Stimulated activated CD8-positive, alpha-beta memory T cell treated with anti-CD3 and anti-CD28 coated beads, Interleukin-4, amount 100 ng/mL, for 1 hour (primary cell): ENCODE measurements around the gene MAN1B1.

ENCODE experiments used
- DNase-seq, 2 donors: peaks; one replicate each; pipeline ENCODE4 v3.0.0-alpha.2; 2020; ENCODE audit warnings: low read depth in 2 of 2, low spot score in 1 of 2

Gene MAN1B1

GRCh38 chr9:137068539-137069507 is 18.0 kb upstream of the MAN1B1 start:
- no peak for DNase-seq

GRCh38 chr9:137069508-137070091 is 17.2 kb upstream of the MAN1B1 start:
- DNase-seq: no peak

- DNase-seq: peak; percentile 52 to 71
These were observed 16.4 kb upstream of the MAN1B1 start, which contains the start of gene SAPCD2 for GRCh38 chr9:137070201-137070905. TSS of gene SAPCD2 (minus strand) at chr9:137070557. CDS start at chr9:137070460, 97 bp downstream.

DNA sequence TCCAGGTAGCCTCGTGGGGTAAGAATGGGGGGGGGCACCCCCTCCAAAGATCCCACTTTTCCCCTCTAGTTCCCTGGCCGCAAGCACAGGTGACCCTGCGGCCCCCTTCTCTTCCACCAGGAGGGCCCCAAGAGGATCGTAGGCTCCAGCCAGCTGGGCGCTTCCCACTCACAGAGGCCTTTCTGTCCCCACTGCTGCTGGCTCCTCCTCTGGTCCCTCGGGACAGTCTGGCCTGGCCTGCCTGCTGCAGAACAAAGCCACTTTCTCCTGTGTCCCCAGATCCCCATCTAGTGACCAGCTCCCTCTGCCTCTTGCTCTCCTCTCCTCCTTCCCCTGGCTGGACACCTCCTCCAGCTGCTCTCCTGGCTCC is 15.9 kb upstream of the MAN1B1 start:
- DNase-seq: no peak

GRCh38 chr9:137071282-137071681 is 15.5 kb upstream of the MAN1B1 start:
- no peak for DNase-seq

- DNase-seq: no peak
These were observed 12.8 kb upstream of the MAN1B1 start for GRCh38 chr9:137073992-137074399.

DNA sequence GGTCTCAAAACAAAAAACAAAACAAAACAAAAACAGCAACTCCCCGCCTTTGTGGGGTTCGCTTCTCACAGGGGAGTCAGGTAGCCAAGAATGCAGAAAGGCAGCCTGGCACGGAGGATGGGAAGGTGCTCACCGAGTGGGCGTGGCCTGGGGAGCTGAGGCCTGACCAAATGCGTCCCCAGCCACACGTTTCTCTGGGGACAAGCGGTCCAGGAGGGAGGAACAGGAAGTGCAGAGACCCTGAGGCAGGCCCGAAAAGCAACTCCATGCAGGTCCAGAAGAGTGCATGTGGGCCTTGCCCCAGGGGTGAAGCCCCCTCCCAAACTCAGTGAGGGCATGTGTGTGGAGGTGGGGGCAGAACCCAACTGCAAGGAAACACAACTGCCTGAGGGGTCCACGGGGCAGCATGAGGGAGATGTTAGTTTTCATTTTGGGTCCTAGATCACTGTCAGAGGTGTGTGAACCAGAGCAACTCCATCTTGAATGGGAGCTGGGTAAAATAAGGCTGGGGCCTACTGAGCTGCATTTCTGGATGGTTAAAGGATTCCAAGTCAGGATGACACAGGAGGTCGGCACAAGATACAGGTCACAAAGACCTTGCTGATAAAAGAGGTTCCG is 12.0 kb upstream of the MAN1B1 start:
- no peak for DNase-seq

GRCh38 chr9:137075275-137075775 is 11.5 kb upstream of the MAN1B1 start:
- DNase-seq: no peak

DNA sequence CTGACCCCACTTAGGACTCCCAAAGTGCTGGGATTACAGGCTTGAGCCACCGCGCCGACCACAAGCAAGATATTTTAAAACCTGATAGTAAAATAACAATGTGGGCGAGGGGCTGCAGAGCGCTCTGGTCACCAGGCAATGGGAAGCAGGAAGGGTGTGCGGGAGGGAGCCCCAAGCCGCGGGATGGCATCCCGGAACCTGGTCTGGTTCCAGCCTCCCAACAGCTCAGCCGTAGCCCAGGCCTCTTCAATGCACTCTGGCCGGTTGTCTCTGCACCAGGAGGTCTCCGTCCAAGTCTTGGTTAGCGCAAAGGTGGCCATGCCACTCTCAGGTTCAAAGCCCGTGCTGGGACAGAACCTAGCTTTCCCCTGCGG is 10.2 kb upstream of the MAN1B1 start:
- DNase-seq: no peak

DNA sequence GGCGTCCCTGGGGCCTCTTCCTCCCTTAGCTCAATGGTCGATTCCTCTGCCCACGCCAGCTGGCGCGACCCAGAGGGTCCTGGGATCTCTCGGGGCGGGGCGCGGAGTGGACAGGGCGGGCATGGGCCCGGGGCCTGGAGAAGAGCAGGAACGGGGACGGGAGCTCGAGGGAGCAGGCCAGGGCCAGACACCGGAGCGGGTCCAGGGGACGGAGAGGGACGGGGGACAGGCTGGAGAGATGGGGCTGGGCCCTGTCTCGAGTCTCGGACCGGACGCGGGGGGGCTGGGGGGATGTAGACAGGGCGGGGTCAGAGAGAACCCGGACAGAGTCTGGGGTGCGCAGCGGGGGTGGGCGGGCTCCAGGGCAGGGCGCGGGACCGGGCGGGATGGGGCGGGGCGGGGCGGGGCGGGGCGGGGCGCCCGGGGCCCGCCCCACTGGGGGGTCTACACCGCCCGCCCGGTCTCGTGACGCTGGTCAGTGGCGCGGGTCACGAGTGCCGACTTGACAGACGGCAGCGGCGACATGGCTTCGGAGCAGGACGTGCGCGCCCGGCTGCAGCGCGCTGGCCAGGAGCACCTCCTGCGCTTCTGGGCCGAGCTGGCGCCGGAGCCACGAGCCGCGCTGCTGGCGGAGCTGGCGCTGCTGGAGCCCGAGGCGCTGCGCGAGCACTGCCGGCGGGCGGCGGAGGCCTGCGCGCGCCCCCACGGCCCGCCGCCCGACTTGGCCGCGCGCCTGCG is 9.6 kb upstream of the MAN1B1 start, which contains the start of gene UAP1L1:
UAP1L1 (plus strand) TSS at position 508 of the 738 bp plus-strand sequence; CDS start at position 524, 16 bp downstream.
- DNase-seq: no peak

GRCh38 chr9:137077758-137078693 is 8.8 kb upstream of the MAN1B1 start:
- DNase-seq: no peak

GRCh38 chr9:137078701-137079400 is 7.9 kb upstream of the MAN1B1 start:
- DNase-seq: no peak

GRCh38 chr9:137079401-137079787 is 7.4 kb upstream of the MAN1B1 start:
- no peak for DNase-seq

DNA sequence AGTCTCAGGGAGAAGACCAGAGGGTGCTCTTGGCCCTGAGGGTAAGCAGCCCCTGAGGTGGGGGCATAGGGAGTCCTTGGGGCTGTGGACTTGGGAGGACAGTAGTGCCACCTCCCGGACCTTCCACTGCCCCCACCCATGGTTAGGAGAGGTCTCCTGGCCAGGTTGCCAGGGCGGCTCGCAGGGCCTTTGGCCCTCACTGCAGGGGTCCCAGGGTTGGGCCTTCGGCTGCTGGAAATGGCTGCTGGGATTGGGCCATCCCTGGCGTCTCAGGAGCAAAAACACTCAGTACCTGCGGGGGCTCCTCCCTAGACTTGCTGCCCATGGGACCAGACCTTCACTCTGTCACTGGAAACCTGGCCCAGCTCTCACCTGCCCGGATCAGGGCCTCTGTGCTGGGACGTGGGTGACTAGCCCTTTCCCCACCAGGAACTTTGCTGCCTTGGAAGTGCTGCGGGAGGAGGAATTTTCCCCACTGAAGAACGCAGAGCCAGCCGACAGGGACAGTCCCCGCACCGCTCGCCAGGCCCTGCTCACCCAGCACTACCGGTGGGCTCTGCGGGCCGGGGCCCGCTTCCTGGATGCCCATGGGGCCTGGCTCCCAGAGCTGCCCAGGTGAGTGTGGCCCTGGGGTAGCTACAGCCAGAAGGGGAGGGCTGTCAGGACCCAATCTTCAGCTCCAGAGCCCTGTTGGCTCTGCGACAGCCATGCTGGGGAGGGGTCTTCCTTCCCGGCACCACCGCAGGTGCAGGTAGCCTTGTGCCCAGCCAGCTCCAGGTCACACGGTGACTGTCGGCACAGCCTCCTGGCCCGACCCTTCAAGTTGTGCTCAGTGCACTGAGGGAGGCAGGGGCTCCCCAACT is 6.3 kb upstream of the MAN1B1 start:
- DNase-seq: no peak

- DNase-seq: no peak
These were observed 4.4 kb upstream of the MAN1B1 start for GRCh38 chr9:137082222-137082924.

DNA sequence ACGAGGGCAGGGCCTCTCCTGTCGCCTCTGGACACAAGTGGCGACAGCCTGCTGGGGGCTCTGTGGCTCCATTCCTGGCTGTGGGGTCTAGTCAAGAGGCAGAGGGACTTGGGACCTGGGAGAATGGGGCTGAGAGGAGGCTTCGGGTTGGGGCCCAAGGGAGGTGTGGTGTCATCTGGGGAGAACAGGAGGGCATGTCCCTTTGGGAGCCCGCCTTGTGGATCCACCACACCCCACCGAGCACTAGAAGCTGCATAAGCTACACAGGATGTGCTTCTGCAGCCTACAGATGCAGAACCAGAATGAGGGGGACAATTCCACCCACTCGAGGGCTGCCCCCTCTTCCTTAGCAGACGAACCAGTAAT is 3.9 kb upstream of the MAN1B1 start:
- no peak for DNase-seq

GRCh38 chr9:137083394-137084004 is 3.3 kb upstream of the MAN1B1 start:
- no peak for DNase-seq
